Stomach (tissue), 9 donors: ENCODE data around the gene IQGAP2. TPM values are rescaled to one million over a fixed set of nuclear protein-coding genes. Genes with fewer than 3 reads are reported as not detected.
A peak's percentile ranks its signal among the peaks of the same experiment; 100 is the strongest.
"Not testable (repeated sequence)": the region's sequence is repeated elsewhere in the genome, so short reads cannot be mapped to it uniquely, and the experiment has no call there.

Experiments
- DNase-seq, 2 donors: peaks; one replicate each; pipeline versions ENCODE4 v3.0.0 to v3.0.0-alpha.2; 2013 to 2019
- H3K27ac ChIP-seq, 5 donors: fragments of 200-600 bp in 4 of 5; sonication (generic) in 4 of 5; one replicate each; pipeline ENCODE4 v1.5.1; 2013 to 2019; ENCODE audit warnings: mild to moderate bottlenecking in 1 of 5, moderate library complexity in 1 of 5
- H3K27me3 ChIP-seq, 3 donors: fragments of 200-600 bp; sonication (generic); one replicate each; pipeline ENCODE4 v1.5.1; 2017 to 2019; ENCODE audit warnings: mixed run types in 1 of 3
- H3K36me3 ChIP-seq, 4 donors: fragments of 200-600 bp; sonication (generic); 1 replicate in 3 of 4; 2 replicates in 1 of 4; pipeline ENCODE4 v1.5.1; 2016 to 2019
- H3K4me1 ChIP-seq, 4 donors: fragments of 200-600 bp; sonication (generic); one replicate each; pipeline ENCODE4 v1.5.1; 2016 to 2019
- H3K4me3 ChIP-seq, 4 donors: fragments of 200-600 bp; sonication (generic) in 3 of 4; one replicate each; pipeline ENCODE4 v1.5.1; 2016 to 2019; ENCODE audit warnings: mild to moderate bottlenecking in 1 of 4
- H3K9me3 ChIP-seq, 4 donors: fragments of 200-600 bp; sonication (generic); one replicate each; pipeline ENCODE4 v1.5.1; 2016 to 2019
- CTCF ChIP-seq, 7 experiments: fragments of 450-650 bp in 4 of 7; fragments of 200-600 bp in 3 of 7; sonication (generic) in 3 of 7; IDR thresholded peaks; one replicate each; pipeline ENCODE4 v1.5.1; 2016 to 2019; ENCODE audit warnings: antibody characterized with exemption in 7 of 7, control low read depth in 2 of 7, mild to moderate bottlenecking in 1 of 7
- EP300 ChIP-seq: sonication (generic); formaldehyde crosslinking; IDR thresholded peaks from one replicate; pipeline ENCODE4 v1.6.1; 2017; ENCODE audit warnings: antibody characterized with exemption
- POLR2A ChIP-seq, 4 donors: fragments of 450-650 bp; IDR thresholded peaks; one replicate each; pipeline ENCODE4 v1.6.1; 2016; ENCODE audit warnings: antibody characterized with exemption in 4 of 4, control low read depth in 2 of 4, mild to moderate bottlenecking in 1 of 4, moderate library complexity in 1 of 4
- POLR2AphosphoS5 ChIP-seq, 3 donors: sonication (generic); formaldehyde crosslinking; IDR thresholded peaks; one replicate each; pipeline ENCODE4 v1.6.1; 2016; ENCODE audit warnings: antibody characterized with exemption in 3 of 3
- WGBS, 5 donors: extraction: QIAGEN DNeasy Blood & Tissue Kit in 3 of 5; methylation state at CpG; one replicate each; pipeline versions ENCODE4 v1.1.5 to v1.1.7; 2013 to 2018; 5-methylcytosine and 5-hydroxymethylcytosine counted together
- intact Hi-C: fragments of 100-400 bp; cut with DNase I; formaldehyde crosslinking; loops from one replicate; pipeline ENCODE4 v1.15.1; 2023; ENCODE audit warnings: low total_unique reads
- polyA plus RNA-seq, 3 donors: library from polyadenylated mRNA; stranded (reverse); fragments of 200-250 nt; gene quantifications; one replicate each; pipeline ENCODE4 v1.2.3, GENCODE V29; 2013
- total RNA-seq, 5 donors: library from RNA; depleted of rRNA; stranded (reverse); fragments of >200 nt; gene quantifications; one replicate each; pipeline versions ENCODE4 v1.1.0 to v1.2.3, GENCODE V29; 2014 to 2016
- donor health status: healthy with polysubstance abuse.
- donor health status: Bipolar disorder and iron deficiency.
- donor health status: healthy.

IQGAP2 gene
- total and polyA plus RNA-seq, 8 donors, result 11.5 to 122 (median 42.1) TPM

DNA sequence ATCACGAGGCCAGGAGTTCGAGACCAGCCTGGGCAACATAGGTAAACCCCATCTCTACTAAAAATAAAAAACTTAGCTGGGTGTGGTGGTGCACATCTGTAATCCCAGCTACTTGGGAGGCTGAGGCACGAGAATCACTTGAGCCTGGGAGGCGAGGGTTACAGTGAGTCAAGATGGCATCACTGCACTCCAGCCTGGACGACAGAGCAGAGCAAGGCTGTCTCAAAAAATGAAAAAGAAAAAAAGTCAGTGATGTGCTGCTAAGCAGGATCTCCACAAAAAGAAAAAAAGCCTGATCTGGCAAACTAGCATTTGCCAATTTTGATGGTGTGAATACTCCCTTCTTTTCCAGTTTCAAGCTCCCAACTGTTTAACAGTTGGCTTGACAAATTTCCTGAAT, 334.8 kb downstream of the IQGAP2 start:
- no peak overlapping the region for H3K4me3 ChIP-seq
- DNase-seq, result no peak
- WGBS, 5 donors, result 85 to 92% (median 87%) methylated on average over 5 of the region's 5 CpGs
- intact Hi-C loops, result no loop called here
- no peaks in the 10 kb centered on the region for H3K27me3 ChIP-seq
- TF ChIP-seq CTCF (IDR thresholded peaks at IDR 0.05) (no peak), POLR2AphosphoS5 (IDR thresholded peaks at IDR 0.05) (no peak), POLR2A (IDR thresholded peaks at IDR 0.05) (no peak), EP300 (no peak)
- H3K36me3 ChIP-seq, result peaks cover 0 to 4% (median 3%) of the 10 kb centered on the region in 4 donors
- H3K27ac ChIP-seq, result peak overlapping the region in 4 of 5 donors; percentile 36 to 74 (median 50)
- H3K4me1 ChIP-seq, result peaks cover 0 to 6% (median 0%) of the 10 kb centered on the region in 4 donors
- H3K9me3 ChIP-seq, result no peaks in the 10 kb centered on the region

GRCh38 chr5:76741506-76741905, 338.4 kb downstream of the IQGAP2 start:
- H3K27ac ChIP-seq, H3K9me3 ChIP-seq, DNase-seq, H3K36me3 ChIP-seq, H3K4me1 ChIP-seq, intact Hi-C loops, H3K4me3 ChIP-seq, H3K27me3 ChIP-seq: not testable (repeated sequence)
- WGBS, 5 donors, result 91 to 98% (median 95%) methylated on average over 4 of the region's 4 CpGs

DNA sequence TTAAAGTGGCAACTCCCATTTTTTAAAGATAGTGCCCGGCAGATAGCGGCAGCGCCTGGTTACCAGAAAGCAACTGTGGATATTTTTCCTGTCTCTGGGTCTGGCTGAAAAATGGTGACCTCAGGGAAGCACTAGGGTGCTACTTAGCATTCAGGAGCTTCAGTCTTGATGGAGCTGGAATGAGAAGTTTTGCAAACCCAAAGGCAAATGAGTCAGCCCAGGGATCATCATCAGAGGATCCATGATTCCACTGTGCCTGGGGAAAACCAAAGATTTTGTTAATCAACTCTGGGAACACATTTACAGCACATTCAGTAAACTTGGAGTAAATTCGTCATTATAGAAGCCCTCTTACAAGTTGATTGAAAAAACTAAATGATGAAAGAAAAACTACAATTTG, 339.5 kb downstream of the IQGAP2 start:
- Histone ChIP-seq H3K4me3 (no peak overlapping the region), H3K4me1 (peaks cover 0 to 6% (median 0%) of the 10 kb centered on the region in 4 donors), H3K36me3 (no peaks in the 10 kb centered on the region), H3K27ac (no peak overlapping the region), H3K9me3 (no peaks in the 10 kb centered on the region), H3K27me3 (no peaks in the 10 kb centered on the region)
- WGBS, 5 donors, result 77 to 88% (median 87%) methylated on average over 4 of the region's 4 CpGs
- TF ChIP-seq EP300, result no peak
- TF ChIP-seq POLR2A (IDR thresholded peaks at IDR 0.05), result no peak
- no peak for TF ChIP-seq POLR2AphosphoS5 (IDR thresholded peaks at IDR 0.05)
- TF ChIP-seq CTCF (IDR thresholded peaks at IDR 0.05), result no peak
- intact Hi-C loops, result no loop called here
- DNase-seq, result no peak

DNA sequence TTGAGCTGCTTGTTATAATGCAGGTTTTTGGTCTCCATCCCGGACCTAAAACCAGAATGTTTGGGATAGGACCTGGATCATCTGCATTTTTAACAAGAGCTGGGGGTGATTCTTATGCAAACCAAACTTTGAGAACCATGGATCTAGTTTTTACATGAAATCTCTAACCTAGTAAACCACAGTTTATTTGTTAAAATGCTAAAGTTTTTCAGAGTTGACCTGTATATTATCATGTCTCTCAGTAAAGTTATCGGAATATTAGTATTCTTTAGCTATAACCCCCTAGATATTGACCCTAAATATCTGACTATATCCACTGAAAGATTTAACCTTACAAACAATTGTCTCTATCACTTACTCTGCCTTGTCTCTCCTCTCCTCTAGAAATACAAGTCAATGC, 341.5 kb downstream of the IQGAP2 start:
- H3K4me1 ChIP-seq, result no peaks in the 10 kb centered on the region
- TF ChIP-seq POLR2A (IDR thresholded peaks at IDR 0.05), result no peak
- no peak for TF ChIP-seq POLR2AphosphoS5 (IDR thresholded peaks at IDR 0.05)
- TF ChIP-seq EP300, result no peak
- TF ChIP-seq CTCF (IDR thresholded peaks at IDR 0.05), result no peak
- H3K9me3 ChIP-seq, result no peaks in the 10 kb centered on the region
- H3K27ac ChIP-seq, result no peak overlapping the region
- no peaks in the 10 kb centered on the region for H3K27me3 ChIP-seq
- H3K4me3 ChIP-seq, result no peak overlapping the region
- WGBS, 5 donors, result 65 to 80% (median 71%) methylated on average over 2 of the region's 2 CpGs
- intact Hi-C loops, result no loop called here
- no peaks in the 10 kb centered on the region for H3K36me3 ChIP-seq
- no peak for DNase-seq

DNA sequence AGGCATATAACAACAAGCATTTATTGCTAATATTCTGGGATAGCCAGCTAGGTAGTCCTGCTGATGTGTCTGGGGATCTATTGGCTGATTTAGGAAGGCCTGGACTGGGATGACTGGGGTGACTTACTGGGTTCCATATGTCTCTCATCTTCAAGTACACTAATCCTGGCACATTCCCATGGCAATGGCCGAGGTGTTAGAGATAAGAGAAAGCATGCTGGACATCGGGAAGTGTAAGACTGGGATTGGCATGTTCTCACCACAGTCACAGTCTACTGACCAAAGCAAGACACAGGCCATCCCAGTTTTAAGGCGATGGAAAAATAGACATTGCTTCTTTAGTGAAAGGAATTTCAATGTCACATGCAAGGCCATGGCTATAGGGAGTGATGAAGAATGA, 342.6 kb downstream of the IQGAP2 start:
- H3K9me3 ChIP-seq, result no peaks in the 10 kb centered on the region
- H3K36me3 ChIP-seq, result no peaks in the 10 kb centered on the region
- intact Hi-C loops, result no loop called here
- 66 to 83% (median 70%) methylated on average over 3 of the region's 3 CpGs for WGBS, 5 donors
- no peak for DNase-seq
- no peak overlapping the region for H3K27ac ChIP-seq
- TF ChIP-seq POLR2AphosphoS5 (IDR thresholded peaks at IDR 0.05) (no peak), POLR2A (IDR thresholded peaks at IDR 0.05) (no peak), CTCF (IDR thresholded peaks at IDR 0.05) (no peak), EP300 (no peak)
- H3K27me3 ChIP-seq, result no peaks in the 10 kb centered on the region
- no peak overlapping the region for H3K4me3 ChIP-seq
- no peaks in the 10 kb centered on the region for H3K4me1 ChIP-seq
